ENCODE data around the gene GALNTL6.
"Not testable (repeated sequence)": the region's sequence is repeated elsewhere in the genome, so short reads cannot be mapped to it uniquely, and the experiment has no call there.

The GALNTL6 gene

GRCh38 chr4:172867835-172868234 is 1054.6 kb downstream of the GALNTL6 start:
- DNase-seq (ENCODE audit: low spot score) = no peak

GRCh38 chr4:172868271-172868670 is 1055.1 kb downstream of the GALNTL6 start:
- no peak for DNase-seq (ENCODE audit: low spot score)

GRCh38 chr4:172869621-172870268 is 1056.5 kb downstream of the GALNTL6 start:
- DNase-seq (ENCODE audit: low spot score) = no peak

- DNase-seq (ENCODE audit: low spot score) = no peak
Measured at GRCh38 chr4:172871381-172871780, 1058.2 kb downstream of the GALNTL6 start.

GRCh38 chr4:172874944-172875343 is 1061.7 kb downstream of the GALNTL6 start:
- DNase-seq (ENCODE audit: low spot score) = no peak

GRCh38 chr4:172876394-172876793 is 1063.2 kb downstream of the GALNTL6 start:
- no peak for DNase-seq (ENCODE audit: low spot score)

- DNase-seq (ENCODE audit: low spot score) = no peak
Measured at GRCh38 chr4:172881645-172882044, 1068.4 kb downstream of the GALNTL6 start.

- DNase-seq (ENCODE audit: low spot score) = not testable (repeated sequence)
Measured at GRCh38 chr4:172887358-172887757, 1074.2 kb downstream of the GALNTL6 start.

- no peak for DNase-seq (ENCODE audit: low spot score)
Measured at GRCh38 chr4:172887959-172888358, 1074.8 kb downstream of the GALNTL6 start.

- no peak for DNase-seq (ENCODE audit: low spot score)
Measured at GRCh38 chr4:172892300-172892699, 1079.1 kb downstream of the GALNTL6 start.

GRCh38 chr4:172895699-172896098 is 1082.5 kb downstream of the GALNTL6 start:
- no peak for DNase-seq (ENCODE audit: low spot score)

GRCh38 chr4:172897046-172897445 is 1083.8 kb downstream of the GALNTL6 start:
- DNase-seq (ENCODE audit: low spot score) = no peak

GRCh38 chr4:172898715-172899114 is 1085.5 kb downstream of the GALNTL6 start:
- no peak for DNase-seq (ENCODE audit: low spot score)

- no peak for DNase-seq (ENCODE audit: low spot score)
Measured at GRCh38 chr4:172899861-172900260, 1086.7 kb downstream of the GALNTL6 start.

- no peak for DNase-seq (ENCODE audit: low spot score)
Measured at GRCh38 chr4:172900900-172901299, 1087.7 kb downstream of the GALNTL6 start.

- DNase-seq (ENCODE audit: low spot score) = not testable (repeated sequence)
Measured at GRCh38 chr4:172912468-172912867, 1099.3 kb downstream of the GALNTL6 start.

GRCh38 chr4:172917403-172917802 is 1104.2 kb downstream of the GALNTL6 start:
- not testable (repeated sequence) for DNase-seq (ENCODE audit: low spot score)

- no peak for DNase-seq (ENCODE audit: low spot score)
Measured at GRCh38 chr4:172919269-172919668, 1106.1 kb downstream of the GALNTL6 start.

- no peak for DNase-seq (ENCODE audit: low spot score)
Measured at GRCh38 chr4:172927096-172927814, 1114.1 kb downstream of the GALNTL6 start.

GRCh38 chr4:172928347-172928746 is 1115.1 kb downstream of the GALNTL6 start:
- no peak for DNase-seq (ENCODE audit: low spot score)

- DNase-seq (ENCODE audit: low spot score) = no peak
Measured at GRCh38 chr4:172938072-172938829, 1125.0 kb downstream of the GALNTL6 start.

GRCh38 chr4:172938870-172939269 is 1125.7 kb downstream of the GALNTL6 start:
- no peak for DNase-seq (ENCODE audit: low spot score)

GRCh38 chr4:172942840-172943239 is 1129.6 kb downstream of the GALNTL6 start:
- no peak for DNase-seq (ENCODE audit: low spot score)

Measured in hepatic stellate cell (primary cell).